ENCODE data around the gene CC2D1A.
"Not testable (repeated sequence)": the region's sequence is repeated elsewhere in the genome, so short reads cannot be mapped to it uniquely, and the experiment has no call there.

The CC2D1A gene

GRCh38 chr19:13906910-13907309 lies 909 bp downstream of the CC2D1A start:
- DNase-seq (ENCODE audit: low read depth in 2 of 2) = no peak

- no peak for DNase-seq (ENCODE audit: low read depth in 2 of 2)
These were observed 2.7 kb downstream of the CC2D1A start for GRCh38 chr19:13908674-13909073.

- DNase-seq (ENCODE audit: low read depth in 2 of 2) = no peak
These were observed 3.4 kb downstream of the CC2D1A start for GRCh38 chr19:13909430-13909829.

GRCh38 chr19:13913352-13913751 lies 7.4 kb downstream of the CC2D1A start:
- DNase-seq (ENCODE audit: low read depth in 2 of 2) = no peak

- DNase-seq (ENCODE audit: low read depth in 2 of 2) = no peak
These were observed 8.8 kb downstream of the CC2D1A start for GRCh38 chr19:13914777-13915176.

- no peak for DNase-seq (ENCODE audit: low read depth in 2 of 2)
These were observed 11.9 kb downstream of the CC2D1A start for GRCh38 chr19:13917888-13918406.

GRCh38 chr19:13918726-13919411 lies 12.9 kb downstream of the CC2D1A start:
- no peak for DNase-seq (ENCODE audit: low read depth in 2 of 2)

GRCh38 chr19:13920524-13920923 lies 14.5 kb downstream of the CC2D1A start:
- DNase-seq (ENCODE audit: low read depth in 2 of 2) = no peak

GRCh38 chr19:13920940-13921747 lies 15.1 kb downstream of the CC2D1A start:
- DNase-seq (ENCODE audit: low read depth in 2 of 2) = peak in 1 of 2 donors; percentile 14

GRCh38 chr19:13922118-13922517 lies 16.1 kb downstream of the CC2D1A start:
- not testable (repeated sequence) for DNase-seq (ENCODE audit: low read depth in 2 of 2)

- DNase-seq (ENCODE audit: low read depth in 2 of 2) = no peak
These were observed 17.4 kb downstream of the CC2D1A start for GRCh38 chr19:13923194-13923987.

- no peak for DNase-seq (ENCODE audit: low read depth in 2 of 2)
These were observed 20.0 kb downstream of the CC2D1A start for GRCh38 chr19:13926010-13926409.

- DNase-seq (ENCODE audit: low read depth in 2 of 2) = no peak
These were observed 20.7 kb downstream of the CC2D1A start for GRCh38 chr19:13926715-13927114.

GRCh38 chr19:13929340-13929739 lies 23.3 kb downstream of the CC2D1A start:
- no peak for DNase-seq (ENCODE audit: low read depth in 2 of 2)

GRCh38 chr19:13929956-13930355 lies 24.0 kb downstream of the CC2D1A start:
- no peak for DNase-seq (ENCODE audit: low read depth in 2 of 2)

GRCh38 chr19:13930402-13930801 lies 24.4 kb downstream of the CC2D1A start:
- no peak for DNase-seq (ENCODE audit: low read depth in 2 of 2)

GRCh38 chr19:13931391-13932148 lies 25.6 kb downstream of the CC2D1A start:
- DNase-seq (ENCODE audit: low read depth in 2 of 2) = no peak

GRCh38 chr19:13932149-13932637 lies 26.2 kb downstream of the CC2D1A start:
- DNase-seq (ENCODE audit: low read depth in 2 of 2) = no peak

GRCh38 chr19:13932911-13933393 lies 27.0 kb downstream of the CC2D1A start:
- DNase-seq (ENCODE audit: low read depth in 2 of 2) = no peak

- no peak for DNase-seq (ENCODE audit: low read depth in 2 of 2)
These were observed 28.7 kb downstream of the CC2D1A start for GRCh38 chr19:13934785-13935109.

All from stimulated activated CD8-positive, alpha-beta memory T cell treated with anti-CD3 and anti-CD28 coated beads, Interleukin-15, amount 100 ng/mL, for 48 hours (primary cell).